ENCODE results near the gene DMD. TPM values are rescaled to one million over a fixed set of nuclear protein-coding genes. Genes with fewer than 3 reads are reported as not detected.

Gene DMD
- total RNA-seq, 5 donors from 2014 or later (not counting 1 experiment from before 2014, with no cell fraction given): 0.73 to 1.6 (median 0.88) TPM; not detected in 1

- Mint-ChIP-seq H3K4me3 (no peak overlapping the region), H3K9me3 (no peaks in the 10 kb centered on the region), H3K4me1 (no peaks in the 10 kb centered on the region), H3K36me3 (no peaks in the 10 kb centered on the region), H3K27ac (no peak overlapping the region), H3K27me3 (peaks cover 0 to 15% of the 10 kb centered on the region in 2 donors)
- no peak for DNase-seq
- no peak for ATAC-seq (replicated peaks in 1 of 4)
- H3K9me3 ChIP-seq: no peaks in the 10 kb centered on the region
- no peaks in the 10 kb centered on the region for H3K4me1 ChIP-seq (ENCODE audit: control insufficient read depth in 1 of 2, extremely low read depth in 1 of 2, insufficient read depth in 2 of 2, low read length in 2 of 2)
- no peak overlapping the region for H3K4me3 ChIP-seq (ENCODE audit: control insufficient read depth in 1 of 2, extremely low read depth in 1 of 2, low read length in 1 of 2)
- POLR2A ChIA-PET: no interaction called here
- H3K27me3 ChIP-seq (replicated peaks in 1 of 2; ENCODE audit: control insufficient read depth in 2 of 2, extremely low read depth in 1 of 2, insufficient read depth in 2 of 2, low read length in 1 of 2): no peaks in the 10 kb centered on the region
- no CpG with 5 or more reads among the region's 2 CpGs for WGBS (ENCODE audit: insufficient coverage)
- H3K36me3 ChIP-seq (ENCODE audit: control insufficient read depth in 2 of 2, extremely low read depth in 1 of 2, insufficient read depth in 1 of 2, low read length in 1 of 2): no peaks in the 10 kb centered on the region
- CTCF ChIA-PET: no interaction called here
- H3K27ac ChIP-seq (ENCODE audit: low read length): no peak overlapping the region
Measured at GRCh38 chrX:31279359-31279758, 1932.0 kb downstream of the DMD start.

- no CpG with 5 or more reads among the region's 4 CpGs for WGBS (ENCODE audit: insufficient coverage)
- no peak overlapping the region for H3K4me3 ChIP-seq (ENCODE audit: control insufficient read depth in 1 of 2, extremely low read depth in 1 of 2, low read length in 1 of 2)
- ChIA-PET CTCF (no interaction called here), POLR2A (no interaction called here)
- H3K36me3 Mint-ChIP-seq: no peaks in the 10 kb centered on the region
- H3K9me3 ChIP-seq: no peaks in the 10 kb centered on the region
- ATAC-seq (replicated peaks in 1 of 4) (no peak), DNase-seq (no peak)
- H3K36me3 ChIP-seq (ENCODE audit: control insufficient read depth in 2 of 2, extremely low read depth in 1 of 2, insufficient read depth in 1 of 2, low read length in 1 of 2): no peaks in the 10 kb centered on the region
- H3K27ac ChIP-seq (ENCODE audit: low read length): no peak overlapping the region
- H3K9me3 Mint-ChIP-seq: no peaks in the 10 kb centered on the region
- no peaks in the 10 kb centered on the region for H3K4me1 Mint-ChIP-seq
- no peaks in the 10 kb centered on the region for H3K4me1 ChIP-seq (ENCODE audit: control insufficient read depth in 1 of 2, extremely low read depth in 1 of 2, insufficient read depth in 2 of 2, low read length in 2 of 2)
- no peak overlapping the region for H3K4me3 Mint-ChIP-seq
- peaks cover 0 to 22% of the 10 kb centered on the region in 2 donors for H3K27me3 Mint-ChIP-seq
- H3K27ac Mint-ChIP-seq: no peak overlapping the region
- no peaks in the 10 kb centered on the region for H3K27me3 ChIP-seq (replicated peaks in 1 of 2; ENCODE audit: control insufficient read depth in 2 of 2, extremely low read depth in 1 of 2, insufficient read depth in 2 of 2, low read length in 1 of 2)
Measured at GRCh38 chrX:31272472-31272775, 1938.9 kb downstream of the DMD start.

- Mint-ChIP-seq H3K9me3 (no peaks in the 10 kb centered on the region), H3K27ac (no peak overlapping the region), H3K36me3 (no peaks in the 10 kb centered on the region), H3K4me3 (no peak overlapping the region), H3K27me3 (peaks cover 2 to 22% of the 10 kb centered on the region in 2 donors), H3K4me1 (no peaks in the 10 kb centered on the region)
- ChIA-PET POLR2A (interaction anchor here in 1 of 2 donors (0.7 kb wide), 1 partner anchor 1371 kb away, joined by 3 read pairs; no protein-coding TSS in a partner anchor), CTCF (no interaction called here)
- no peak for DNase-seq
- Histone ChIP-seq H3K27me3 (replicated peaks in 1 of 2; ENCODE audit: control insufficient read depth in 2 of 2, extremely low read depth in 1 of 2, insufficient read depth in 2 of 2, low read length in 1 of 2) (no peaks in the 10 kb centered on the region), H3K36me3 (ENCODE audit: control insufficient read depth in 2 of 2, extremely low read depth in 1 of 2, insufficient read depth in 1 of 2, low read length in 1 of 2) (no peaks in the 10 kb centered on the region), H3K9me3 (no peaks in the 10 kb centered on the region), H3K4me1 (ENCODE audit: control insufficient read depth in 1 of 2, extremely low read depth in 1 of 2, insufficient read depth in 2 of 2, low read length in 2 of 2) (no peaks in the 10 kb centered on the region), H3K27ac (ENCODE audit: low read length) (no peak overlapping the region), H3K4me3 (ENCODE audit: control insufficient read depth in 1 of 2, extremely low read depth in 1 of 2, low read length in 1 of 2) (no peak overlapping the region)
- WGBS (ENCODE audit: insufficient coverage): 80% methylated on average over 1 of the region's 7 CpGs
- no peak for ATAC-seq (replicated peaks in 1 of 4)
Measured at GRCh38 chrX:31271615-31272471, 1939.5 kb downstream of the DMD start.

- peaks cover 9 to 33% of the 10 kb centered on the region in 2 donors for H3K27me3 Mint-ChIP-seq
- no peak overlapping the region for H3K4me3 Mint-ChIP-seq
- 100% methylated on average over 1 of the region's 3 CpGs for WGBS (ENCODE audit: insufficient coverage)
- no peak for ATAC-seq (replicated peaks in 1 of 4)
- no peaks in the 10 kb centered on the region for H3K36me3 Mint-ChIP-seq
- Histone ChIP-seq H3K27me3 (replicated peaks in 1 of 2; ENCODE audit: control insufficient read depth in 2 of 2, extremely low read depth in 1 of 2, insufficient read depth in 2 of 2, low read length in 1 of 2) (peaks cover 4 to 5% of the 10 kb centered on the region in 2 experiments), H3K27ac (ENCODE audit: low read length) (no peak overlapping the region), H3K4me1 (ENCODE audit: control insufficient read depth in 1 of 2, extremely low read depth in 1 of 2, insufficient read depth in 2 of 2, low read length in 2 of 2) (peaks cover 0 to 2% of the 10 kb centered on the region in 2 experiments), H3K36me3 (ENCODE audit: control insufficient read depth in 2 of 2, extremely low read depth in 1 of 2, insufficient read depth in 1 of 2, low read length in 1 of 2) (no peaks in the 10 kb centered on the region), H3K4me3 (ENCODE audit: control insufficient read depth in 1 of 2, extremely low read depth in 1 of 2, low read length in 1 of 2) (no peak overlapping the region), H3K9me3 (no peaks in the 10 kb centered on the region)
- H3K9me3 Mint-ChIP-seq: no peaks in the 10 kb centered on the region
- ChIA-PET POLR2A (no interaction called here), CTCF (no interaction called here)
- H3K4me1 Mint-ChIP-seq: peaks cover 0 to 3% (median 2%) of the 10 kb centered on the region in 3 donors
- no peak for DNase-seq
- no peak overlapping the region for H3K27ac Mint-ChIP-seq
Measured at GRCh38 chrX:31269914-31270313, 1941.4 kb downstream of the DMD start.

DNA sequence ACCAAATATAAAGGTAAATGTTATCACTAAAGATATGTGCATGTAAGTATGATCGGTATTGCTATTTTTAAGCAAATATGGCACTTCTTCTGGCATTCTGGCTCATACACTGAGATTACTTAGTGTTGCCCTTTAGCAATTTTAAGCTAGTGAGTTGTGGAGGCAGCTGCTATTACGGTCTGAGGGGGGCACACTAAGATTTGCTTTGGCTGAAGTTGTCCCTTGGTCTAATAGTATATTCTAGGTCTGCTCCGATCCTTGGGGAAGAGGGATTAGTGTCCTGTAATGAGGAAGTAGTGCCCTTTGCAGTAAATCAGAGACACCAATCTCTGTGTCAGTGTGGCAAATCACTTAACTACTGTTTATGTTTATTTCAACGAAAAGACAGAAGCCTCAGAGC is 1943.0 kb downstream of the DMD start:
- Mint-ChIP-seq H3K4me3 (no peak overlapping the region), H3K27ac (no peak overlapping the region), H3K9me3 (no peaks in the 10 kb centered on the region), H3K27me3 (peaks cover 9 to 43% of the 10 kb centered on the region in 2 donors), H3K36me3 (no peaks in the 10 kb centered on the region), H3K4me1 (peaks cover 0 to 3% (median 2%) of the 10 kb centered on the region in 3 donors)
- H3K4me1 ChIP-seq (ENCODE audit: control insufficient read depth in 1 of 2, extremely low read depth in 1 of 2, insufficient read depth in 2 of 2, low read length in 2 of 2): peaks cover 0 to 2% of the 10 kb centered on the region in 2 experiments
- DNase-seq (no peak), ATAC-seq (replicated peaks in 1 of 4) (no peak)
- ChIA-PET POLR2A (no interaction called here), CTCF (no interaction called here)
- H3K9me3 ChIP-seq: no peaks in the 10 kb centered on the region
- no peak overlapping the region for H3K27ac ChIP-seq (ENCODE audit: low read length)
- no peaks in the 10 kb centered on the region for H3K36me3 ChIP-seq (ENCODE audit: control insufficient read depth in 2 of 2, extremely low read depth in 1 of 2, insufficient read depth in 1 of 2, low read length in 1 of 2)
- WGBS (ENCODE audit: insufficient coverage): no CpG with 5 or more reads among the region's 4 CpGs
- no peak overlapping the region for H3K4me3 ChIP-seq (ENCODE audit: control insufficient read depth in 1 of 2, extremely low read depth in 1 of 2, low read length in 1 of 2)
- peaks cover 4 to 5% of the 10 kb centered on the region in 2 experiments for H3K27me3 ChIP-seq (replicated peaks in 1 of 2; ENCODE audit: control insufficient read depth in 2 of 2, extremely low read depth in 1 of 2, insufficient read depth in 2 of 2, low read length in 1 of 2)

DNA sequence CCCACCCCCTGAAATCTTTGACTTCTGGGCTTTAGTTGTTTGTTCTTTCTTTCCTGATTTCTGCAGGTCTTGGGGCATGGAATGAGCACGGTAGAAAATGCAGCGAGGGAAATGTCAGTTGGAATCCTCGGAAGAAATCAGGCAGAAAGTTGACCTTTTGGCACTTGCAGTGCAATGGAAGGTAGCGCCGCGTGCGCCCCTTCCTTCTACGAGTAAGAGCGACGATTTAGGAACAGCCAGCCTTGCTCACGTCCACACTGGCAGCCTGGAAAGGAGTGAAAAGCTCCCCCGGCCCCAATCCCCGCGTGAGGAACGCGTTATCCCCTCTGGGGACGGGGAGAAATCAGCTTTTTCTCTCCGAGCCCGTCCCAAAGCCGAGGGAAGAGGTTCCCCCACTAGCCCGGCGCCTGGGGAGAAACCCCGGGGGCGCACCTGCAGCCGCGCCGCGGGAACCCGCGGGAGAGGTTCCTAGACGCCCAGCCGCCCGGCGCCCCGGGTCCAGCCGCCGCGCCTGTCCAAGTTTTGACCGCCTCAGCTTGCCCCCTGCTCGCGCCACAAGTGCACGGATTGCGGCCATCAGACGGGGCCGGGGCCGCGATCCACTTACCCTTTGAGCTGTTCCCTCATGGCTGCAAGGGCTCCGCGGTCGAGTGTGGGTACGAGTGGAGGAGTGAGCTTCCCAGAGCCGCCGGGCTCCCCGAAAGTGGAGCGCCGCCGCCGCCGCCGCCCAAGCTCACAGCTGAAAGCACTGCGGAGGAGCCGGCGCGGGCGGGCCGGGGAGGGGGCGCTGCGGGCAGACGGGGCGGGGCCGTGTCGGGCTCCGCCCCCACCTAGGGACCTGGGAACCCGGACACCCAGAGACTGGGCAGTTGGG is 1944.9 kb downstream of the DMD start:
- H3K9me3 Mint-ChIP-seq: no peaks in the 10 kb centered on the region
- no peaks in the 10 kb centered on the region for H3K36me3 Mint-ChIP-seq
- H3K27ac Mint-ChIP-seq: no peak overlapping the region
- Histone ChIP-seq H3K27ac (ENCODE audit: low read length) (no peak overlapping the region), H3K36me3 (ENCODE audit: control insufficient read depth in 2 of 2, extremely low read depth in 1 of 2, insufficient read depth in 1 of 2, low read length in 1 of 2) (no peaks in the 10 kb centered on the region), H3K27me3 (replicated peaks in 1 of 2; ENCODE audit: control insufficient read depth in 2 of 2, extremely low read depth in 1 of 2, insufficient read depth in 2 of 2, low read length in 1 of 2) (peaks cover 4 to 5% of the 10 kb centered on the region in 2 experiments), H3K4me1 (ENCODE audit: control insufficient read depth in 1 of 2, extremely low read depth in 1 of 2, insufficient read depth in 2 of 2, low read length in 2 of 2) (peaks cover 0 to 2% of the 10 kb centered on the region in 2 experiments), H3K4me3 (ENCODE audit: control insufficient read depth in 1 of 2, extremely low read depth in 1 of 2, low read length in 1 of 2) (peak overlapping the region; percentile 12 to 71), H3K9me3 (no peaks in the 10 kb centered on the region)
- 3% methylated on average over 28 of the region's 74 CpGs for WGBS (ENCODE audit: insufficient coverage)
- ChIA-PET CTCF (no interaction called here), POLR2A (no interaction called here)
- DNase-seq: peak in 3 of 35 experiments; percentile 0 to 1 (median 0)
- H3K4me1 Mint-ChIP-seq: peaks cover 0 to 3% (median 2%) of the 10 kb centered on the region in 3 donors
- ATAC-seq (replicated peaks in 1 of 4): no peak
- H3K27me3 Mint-ChIP-seq: peaks cover 12 to 49% of the 10 kb centered on the region in 2 donors
- peak overlapping the region; percentile 29 to 58 (median 50) for H3K4me3 Mint-ChIP-seq
